Ascending aorta (tissue), 2 donors: ENCODE results near the gene UBAC2. TPM values are rescaled to one million over a fixed set of nuclear protein-coding genes. Genes with fewer than 3 reads are reported as not detected.

Experiments used
- DNase-seq, 2 donors: peaks; one replicate each; pipeline ENCODE4 v3.0.0-alpha.2; 2019; ENCODE audit warnings: low spot score in 2 of 2
- H3K27ac ChIP-seq, 2 donors: fragments of 200-600 bp; sonication (generic); one replicate each; pipeline ENCODE4 v1.5.1; 2016 to 2017; ENCODE audit warnings: mild to moderate bottlenecking in 1 of 2
- H3K27me3 ChIP-seq: fragments of 200-600 bp; sonication (generic); one replicate; pipeline ENCODE4 v1.5.1; 2017
- H3K36me3 ChIP-seq, 2 donors: fragments of 200-600 bp; sonication (generic); one replicate each; pipeline ENCODE4 v1.5.1; 2016
- H3K4me1 ChIP-seq, 2 donors: fragments of 200-600 bp; sonication (generic); one replicate each; pipeline ENCODE4 v1.5.1; 2016 to 2017; ENCODE audit warnings: mild to moderate bottlenecking in 1 of 2
- H3K4me3 ChIP-seq, 2 donors: fragments of 200-600 bp; sonication (generic); one replicate each; pipeline ENCODE4 v1.5.1; 2016 to 2017; ENCODE audit warnings: mild to moderate bottlenecking in 1 of 2
- H3K9me3 ChIP-seq, 2 donors: fragments of 200-600 bp; sonication (generic); one replicate each; pipeline ENCODE4 v1.5.1; 2016
- intact Hi-C: fragments of 100-400 bp; cut with DNase I; formaldehyde crosslinking; loops from one replicate; pipeline ENCODE4 v1.15.1; 2023
- total RNA-seq: library from RNA; depleted of rRNA; stranded (reverse); fragments of >200 nt; gene quantifications from one replicate; pipeline ENCODE4 v1.1.0, GENCODE V29; 2016
- TF ChIP-seq, protein P1 (sequence below), 3 experiments: fragments of 200-600 bp in 2 of 3; fragments of 450-650 bp in 1 of 3; sonication (generic) in 2 of 3; IDR thresholded peaks; one replicate each; pipeline ENCODE4 v1.5.1; 2016 to 2019; ENCODE audit warnings: antibody characterized with exemption in 3 of 3, mild to moderate bottlenecking in 1 of 3, moderate library complexity in 1 of 3

UBAC2 gene
- total RNA-seq, 1 donor from 2014 or later, result 67.8 TPM

DNA sequence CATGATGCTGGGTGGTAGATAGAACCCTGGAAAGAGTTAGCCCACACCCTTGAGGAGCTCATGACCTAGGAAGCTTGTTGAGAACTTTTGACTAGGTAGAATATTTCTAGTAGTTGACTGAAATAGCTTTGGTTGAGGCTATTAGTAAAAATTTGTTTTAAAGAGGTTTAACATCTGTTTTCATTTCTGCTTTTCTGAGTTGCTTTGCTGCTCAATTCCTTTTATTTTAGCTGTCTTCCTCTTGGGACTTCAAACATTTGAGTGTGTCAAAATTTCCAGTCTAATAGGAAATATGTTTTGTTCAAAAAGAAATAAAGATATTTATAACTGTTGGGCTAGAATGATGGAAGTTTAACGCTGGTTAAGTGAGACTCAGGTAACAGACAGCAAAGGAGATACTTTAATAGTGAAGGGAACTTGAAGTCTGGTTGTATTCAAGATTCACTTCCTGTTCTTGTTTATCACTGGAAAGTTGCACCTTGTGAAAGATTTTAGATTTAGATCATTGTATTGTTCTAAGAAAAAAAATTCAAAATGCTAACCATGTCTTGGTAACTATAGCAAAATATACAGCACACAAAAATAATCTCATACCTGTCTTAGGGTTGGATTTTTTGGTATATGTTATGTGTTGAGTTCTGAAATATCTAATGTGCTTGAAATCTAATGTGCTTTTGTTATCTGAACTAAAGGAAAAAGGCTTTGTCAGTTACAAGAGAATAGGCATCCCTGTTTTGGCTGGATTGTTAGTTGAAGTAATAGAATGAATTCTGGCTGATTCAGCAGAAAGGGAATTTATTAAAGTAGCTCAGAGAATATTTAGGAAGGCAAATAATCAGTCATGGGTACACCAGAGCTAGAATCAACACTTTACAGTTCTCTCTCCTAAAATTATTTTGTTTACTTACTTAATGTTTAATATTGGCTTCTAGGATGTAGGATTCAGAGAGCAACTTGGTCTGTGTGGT lies 81.9 kb downstream of the UBAC2 start:
- intact Hi-C loops, result loop anchor here (5.0 kb wide), 1 partner anchor 215 kb away; no protein-coding TSS in a partner anchor
- no peak for DNase-seq
- Histone ChIP-seq H3K27ac (peak overlapping the region; percentile 59 to 62), H3K4me1 (peaks cover 5 to 18% of the 10 kb centered on the region in 2 donors), H3K9me3 (no peaks in the 10 kb centered on the region), H3K36me3 (peaks cover 0 to 4% of the 10 kb centered on the region in 2 donors), H3K27me3 (no peaks in the 10 kb centered on the region), H3K4me3 (no peak overlapping the region)
- TF ChIP-seq, protein P1, sequence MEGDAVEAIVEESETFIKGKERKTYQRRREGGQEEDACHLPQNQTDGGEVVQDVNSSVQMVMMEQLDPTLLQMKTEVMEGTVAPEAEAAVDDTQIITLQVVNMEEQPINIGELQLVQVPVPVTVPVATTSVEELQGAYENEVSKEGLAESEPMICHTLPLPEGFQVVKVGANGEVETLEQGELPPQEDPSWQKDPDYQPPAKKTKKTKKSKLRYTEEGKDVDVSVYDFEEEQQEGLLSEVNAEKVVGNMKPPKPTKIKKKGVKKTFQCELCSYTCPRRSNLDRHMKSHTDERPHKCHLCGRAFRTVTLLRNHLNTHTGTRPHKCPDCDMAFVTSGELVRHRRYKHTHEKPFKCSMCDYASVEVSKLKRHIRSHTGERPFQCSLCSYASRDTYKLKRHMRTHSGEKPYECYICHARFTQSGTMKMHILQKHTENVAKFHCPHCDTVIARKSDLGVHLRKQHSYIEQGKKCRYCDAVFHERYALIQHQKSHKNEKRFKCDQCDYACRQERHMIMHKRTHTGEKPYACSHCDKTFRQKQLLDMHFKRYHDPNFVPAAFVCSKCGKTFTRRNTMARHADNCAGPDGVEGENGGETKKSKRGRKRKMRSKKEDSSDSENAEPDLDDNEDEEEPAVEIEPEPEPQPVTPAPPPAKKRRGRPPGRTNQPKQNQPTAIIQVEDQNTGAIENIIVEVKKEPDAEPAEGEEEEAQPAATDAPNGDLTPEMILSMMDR (IDR thresholded peaks at IDR 0.05), result no peak

DNA sequence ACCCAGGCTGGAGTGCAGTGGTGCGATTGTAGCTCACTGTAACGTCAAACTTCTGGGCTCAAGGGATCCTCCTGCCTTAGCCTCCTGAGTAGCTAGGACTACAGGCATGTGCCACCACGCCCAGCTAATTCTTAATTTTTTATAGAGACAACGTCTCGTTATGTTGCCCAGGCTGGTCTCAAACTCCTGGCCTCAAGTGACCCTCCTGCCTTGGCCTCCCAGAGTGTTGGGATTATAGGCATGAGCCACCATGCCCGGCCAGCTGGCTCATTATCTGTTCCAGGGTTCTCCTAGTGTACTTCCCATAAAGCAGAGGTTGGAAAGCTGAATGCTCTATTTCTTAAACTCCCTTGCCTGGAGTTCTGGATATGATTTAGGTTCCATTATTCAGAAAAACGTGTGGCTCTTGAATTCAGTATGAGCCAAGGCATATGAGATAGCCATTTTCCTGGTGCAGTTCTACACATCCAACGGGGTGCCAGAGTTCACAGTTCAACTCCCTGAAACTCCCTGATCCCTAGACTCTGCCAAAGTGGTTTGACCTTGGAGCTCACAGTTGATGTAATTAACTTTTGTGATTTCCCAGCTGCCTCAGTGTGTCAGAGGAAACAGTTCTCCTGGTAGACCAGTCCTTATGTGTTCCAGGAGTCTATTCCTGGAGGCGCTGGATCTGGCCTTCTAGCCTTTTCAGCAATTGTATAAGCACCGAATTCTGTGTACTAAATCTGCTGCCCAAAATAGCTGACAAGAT lies 85.0 kb downstream of the UBAC2 start:
- TF ChIP-seq, protein P1 (IDR thresholded peaks at IDR 0.05), result no peak
- no peaks in the 10 kb centered on the region for H3K36me3 ChIP-seq
- DNase-seq, result no peak
- H3K27ac ChIP-seq, result peak overlapping the region; percentile 11 to 23
- intact Hi-C loops, result loop anchor here (2.0 kb wide), 1 partner anchor 19 kb away; no protein-coding TSS in a partner anchor
- no peaks in the 10 kb centered on the region for H3K27me3 ChIP-seq
- H3K4me3 ChIP-seq, result no peak overlapping the region
- no peaks in the 10 kb centered on the region for H3K9me3 ChIP-seq
- H3K4me1 ChIP-seq, result peaks cover 5 to 18% of the 10 kb centered on the region in 2 donors

DNA sequence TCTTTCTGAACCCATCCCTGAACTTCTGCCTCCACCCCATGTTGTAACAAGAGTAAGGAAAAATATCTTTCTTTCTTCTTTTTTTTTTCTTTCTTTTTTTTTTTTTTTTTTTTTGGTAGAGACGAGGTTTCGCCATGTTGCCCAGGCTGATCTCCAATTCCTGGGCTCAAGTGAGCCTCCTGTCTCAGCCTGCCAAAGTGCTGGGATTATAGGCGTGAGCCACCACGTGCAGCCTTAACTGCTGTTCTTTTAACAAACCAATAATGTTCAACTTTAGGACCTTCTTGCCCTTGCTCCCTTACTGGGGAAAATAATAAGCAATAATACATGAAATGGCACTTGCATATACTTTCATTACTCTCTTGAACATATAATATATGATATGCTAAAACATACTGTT lies 86.9 kb downstream of the UBAC2 start:
- H3K4me3 ChIP-seq, result peak overlapping the region in 1 of 2 donors; percentile 14
- TF ChIP-seq, protein P1 (IDR thresholded peaks at IDR 0.05), result no peak
- no peaks in the 10 kb centered on the region for H3K36me3 ChIP-seq
- H3K27me3 ChIP-seq, result no peaks in the 10 kb centered on the region
- no peak for DNase-seq
- intact Hi-C loops, result no loop called here
- H3K4me1 ChIP-seq, result peaks cover 0 to 9% of the 10 kb centered on the region in 2 donors
- peak overlapping the region; percentile 22 to 52 for H3K27ac ChIP-seq
- no peaks in the 10 kb centered on the region for H3K9me3 ChIP-seq

- Histone ChIP-seq H3K27me3 (no peaks in the 10 kb centered on the region), H3K27ac (peak overlapping the region; percentile 22 to 52), H3K9me3 (no peaks in the 10 kb centered on the region), H3K4me3 (peak overlapping the region; percentile 1 to 14), H3K36me3 (no peaks in the 10 kb centered on the region), H3K4me1 (peaks cover 0 to 5% of the 10 kb centered on the region in 2 donors)
- intact Hi-C loops, result no loop called here
- no peak for DNase-seq
- TF ChIP-seq, protein P1 (IDR thresholded peaks at IDR 0.05), result no peak
Measured at GRCh38 chr13:99288089-99288488, 87.4 kb downstream of the UBAC2 start.

DNA sequence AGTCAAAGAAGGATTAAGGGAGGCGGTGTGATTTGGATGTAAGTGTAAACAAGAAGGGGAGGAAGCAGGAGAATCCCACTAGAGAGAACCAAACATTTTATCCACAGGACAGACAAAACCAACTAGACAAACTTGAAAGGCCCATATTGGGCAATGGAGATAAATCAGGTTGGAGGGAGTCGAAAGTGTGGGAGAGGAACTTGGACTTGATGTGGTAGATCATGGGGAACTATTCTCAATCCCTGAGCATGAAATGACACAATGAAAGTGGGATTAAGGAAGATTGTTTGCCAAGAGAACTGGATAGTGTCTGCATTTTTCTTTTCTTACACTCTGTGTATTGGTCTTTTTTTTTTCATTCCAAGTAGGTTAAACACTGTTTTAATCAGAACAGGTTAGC lies 88.6 kb downstream of the UBAC2 start:
- H3K4me1 ChIP-seq, result peaks cover 0 to 4% of the 10 kb centered on the region in 2 donors
- TF ChIP-seq, protein P1 (IDR thresholded peaks at IDR 0.05), result no peak

More for the DNA sequence above, 88.6 kb downstream of the UBAC2 start:
- DNase-seq, result no peak
- H3K27me3 ChIP-seq, result no peaks in the 10 kb centered on the region
- H3K36me3 ChIP-seq, result no peaks in the 10 kb centered on the region
- no peak overlapping the region for H3K27ac ChIP-seq
- H3K9me3 ChIP-seq, result no peaks in the 10 kb centered on the region
- intact Hi-C loops, result no loop called here
- no peak overlapping the region for H3K4me3 ChIP-seq
